ENCODE data around the gene CCDC24. TPM values are rescaled to one million over a fixed set of nuclear protein-coding genes. Genes with fewer than 3 reads are reported as not detected.

The CCDC24 gene
- total and polyA plus RNA-seq, 5 donors from 2014 or later: 0.18 to 1.8 (median 0.74) TPM

GRCh38 chr1:44019466-44019948 is 28.1 kb downstream of the CCDC24 start:
- Histone ChIP-seq H3K27me3 (ENCODE audit: control insufficient read depth, insufficient read depth, low read length) (no peaks in the 10 kb centered on the region), H3K4me3 (ENCODE audit: low read depth, low read length) (no peak overlapping the region), H3K36me3 (ENCODE audit: control insufficient read depth, insufficient read depth, low read length) (no peaks in the 10 kb centered on the region), H3K9me3 (ENCODE audit: control insufficient read depth in 2 of 2, low read length in 2 of 2) (no peaks in the 10 kb centered on the region), H3K27ac (ENCODE audit: insufficient read depth, low read length, poor library complexity, severe bottlenecking) (no peak overlapping the region), H3K4me1 (ENCODE audit: control insufficient read depth, insufficient read depth, low read length, poor library complexity, severe bottlenecking) (no peaks in the 10 kb centered on the region)
- H3K27ac Mint-ChIP-seq: no peak overlapping the region
- peaks cover 5% of the 10 kb centered on the region for H3K27me3 Mint-ChIP-seq
- H3K4me1 Mint-ChIP-seq: no peaks in the 10 kb centered on the region
- no peak for DNase-seq
- ATAC-seq (ENCODE audit: low read depth in 2 of 2): no peak
- H3K4me3 Mint-ChIP-seq: no peak overlapping the region
- H3K9me3 Mint-ChIP-seq: no peaks in the 10 kb centered on the region
- H3K36me3 Mint-ChIP-seq: no peaks in the 10 kb centered on the region

DNA sequence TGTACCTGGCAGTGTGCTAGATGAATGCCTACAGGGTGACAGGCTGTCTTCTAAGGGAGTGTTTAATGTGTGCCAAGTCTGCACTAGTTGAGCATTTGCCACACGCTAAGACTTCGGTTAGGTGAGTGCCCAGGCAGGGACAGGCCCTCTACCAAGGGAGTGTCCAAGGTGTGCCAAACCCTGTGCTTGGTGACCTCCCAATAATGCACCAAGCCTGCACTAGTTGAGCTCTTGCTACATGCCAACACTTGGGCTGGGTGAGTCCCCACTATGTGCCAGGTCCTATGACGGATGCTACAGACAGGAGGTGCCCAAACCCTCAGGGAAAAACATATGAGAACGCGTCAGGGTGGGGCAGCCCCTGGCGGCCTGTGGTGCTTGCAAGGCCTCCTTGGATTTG is 29.1 kb downstream of the CCDC24 start:
- H3K27me3 ChIP-seq (ENCODE audit: control insufficient read depth, insufficient read depth, low read length): no peaks in the 10 kb centered on the region
- Mint-ChIP-seq H3K9me3 (no peaks in the 10 kb centered on the region), H3K4me1 (no peaks in the 10 kb centered on the region), H3K27ac (no peak overlapping the region), H3K36me3 (no peaks in the 10 kb centered on the region), H3K4me3 (no peak overlapping the region), H3K27me3 (no peaks in the 10 kb centered on the region)
- H3K9me3 ChIP-seq (ENCODE audit: control insufficient read depth in 2 of 2, low read length in 2 of 2): no peaks in the 10 kb centered on the region
- H3K4me1 ChIP-seq (ENCODE audit: control insufficient read depth, insufficient read depth, low read length, poor library complexity, severe bottlenecking): no peaks in the 10 kb centered on the region
- no peak overlapping the region for H3K4me3 ChIP-seq (ENCODE audit: low read depth, low read length)
- no peak overlapping the region for H3K27ac ChIP-seq (ENCODE audit: insufficient read depth, low read length, poor library complexity, severe bottlenecking)
- no peaks in the 10 kb centered on the region for H3K36me3 ChIP-seq (ENCODE audit: control insufficient read depth, insufficient read depth, low read length)
- ATAC-seq (ENCODE audit: low read depth in 2 of 2): no peak
- DNase-seq: no peak

GRCh38 chr1:44021156-44021555 is 29.8 kb downstream of the CCDC24 start:
- no peaks in the 10 kb centered on the region for H3K4me1 Mint-ChIP-seq
- H3K36me3 Mint-ChIP-seq: no peaks in the 10 kb centered on the region

GRCh38 chr1:44021581-44022321 is 30.4 kb downstream of the CCDC24 start:
- Mint-ChIP-seq H3K27me3 (no peaks in the 10 kb centered on the region), H3K9me3 (no peaks in the 10 kb centered on the region), H3K4me1 (no peaks in the 10 kb centered on the region), H3K36me3 (no peaks in the 10 kb centered on the region), H3K4me3 (peak overlapping the region in 1 of 4 donors; percentile 39), H3K27ac (peak overlapping the region in 1 of 3 donors; percentile 47)
- Histone ChIP-seq H3K27ac (ENCODE audit: insufficient read depth, low read length, poor library complexity, severe bottlenecking) (no peak overlapping the region), H3K9me3 (ENCODE audit: control insufficient read depth in 2 of 2, low read length in 2 of 2) (no peaks in the 10 kb centered on the region), H3K4me3 (ENCODE audit: low read depth, low read length) (no peak overlapping the region), H3K36me3 (ENCODE audit: control insufficient read depth, insufficient read depth, low read length) (no peaks in the 10 kb centered on the region), H3K27me3 (ENCODE audit: control insufficient read depth, insufficient read depth, low read length) (no peaks in the 10 kb centered on the region), H3K4me1 (ENCODE audit: control insufficient read depth, insufficient read depth, low read length, poor library complexity, severe bottlenecking) (no peaks in the 10 kb centered on the region)
- ATAC-seq (ENCODE audit: low read depth in 2 of 2) (no peak), DNase-seq (no peak)

More at GRCh38 chr1:44021156-44021555, 29.8 kb downstream of the CCDC24 start:
- ATAC-seq (ENCODE audit: low read depth in 2 of 2): no peak
- Histone ChIP-seq H3K4me3 (ENCODE audit: low read depth, low read length) (no peak overlapping the region), H3K4me1 (ENCODE audit: control insufficient read depth, insufficient read depth, low read length, poor library complexity, severe bottlenecking) (no peaks in the 10 kb centered on the region), H3K36me3 (ENCODE audit: control insufficient read depth, insufficient read depth, low read length) (no peaks in the 10 kb centered on the region), H3K27ac (ENCODE audit: insufficient read depth, low read length, poor library complexity, severe bottlenecking) (no peak overlapping the region), H3K27me3 (ENCODE audit: control insufficient read depth, insufficient read depth, low read length) (no peaks in the 10 kb centered on the region), H3K9me3 (ENCODE audit: control insufficient read depth in 2 of 2, low read length in 2 of 2) (no peaks in the 10 kb centered on the region)
- no peak overlapping the region for H3K4me3 Mint-ChIP-seq
- H3K27me3 Mint-ChIP-seq: no peaks in the 10 kb centered on the region
- H3K27ac Mint-ChIP-seq: peak overlapping the region in 1 of 3 donors; percentile 47
- H3K9me3 Mint-ChIP-seq: no peaks in the 10 kb centered on the region
- DNase-seq: no peak

DNA sequence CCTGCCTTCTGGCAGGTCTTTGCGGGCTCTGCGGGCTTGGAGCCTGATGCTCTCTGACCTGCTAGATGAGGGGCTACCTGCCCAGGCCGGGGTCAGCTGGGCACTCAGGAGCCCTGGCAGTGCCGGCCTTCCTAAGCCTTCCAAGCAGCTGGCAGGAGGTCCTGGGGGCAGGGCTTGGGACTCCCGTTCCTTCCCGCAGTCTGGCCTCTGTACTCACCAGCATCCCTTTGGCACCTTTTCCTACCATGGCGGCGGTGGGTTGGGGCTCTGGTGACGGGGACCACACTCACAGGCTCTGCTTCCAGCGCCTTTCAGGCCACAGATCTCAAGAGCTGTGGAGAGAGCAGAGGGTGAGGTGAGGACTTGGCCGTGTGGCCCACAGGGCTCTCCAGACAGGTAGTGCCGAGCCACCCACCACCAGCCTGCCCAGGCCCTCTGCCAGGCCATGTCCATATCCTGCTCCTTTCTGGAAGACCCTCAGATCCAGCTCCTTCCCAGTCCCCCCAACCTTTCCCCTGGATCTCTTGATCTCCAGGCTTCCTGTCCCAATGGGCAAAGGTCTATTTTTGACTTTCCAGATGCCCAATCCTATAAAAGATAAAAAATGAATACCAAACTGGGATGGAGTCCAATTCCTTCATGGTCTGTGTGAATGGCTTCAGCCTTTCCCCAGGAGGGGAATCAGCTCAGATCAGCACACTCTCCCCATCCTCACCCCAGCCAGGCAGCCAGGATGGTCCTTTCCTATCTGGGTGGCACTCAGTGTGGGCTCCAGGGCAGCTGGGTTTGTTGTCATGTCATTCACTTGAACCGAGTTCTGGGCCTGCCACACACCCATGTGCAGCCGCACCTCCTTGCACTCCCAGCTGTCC is 32.9 kb downstream of the CCDC24 start:
- H3K27me3 Mint-ChIP-seq: no peaks in the 10 kb centered on the region

GRCh38 chr1:44024903-44025525 is 33.6 kb downstream of the CCDC24 start:
- Histone ChIP-seq H3K36me3 (ENCODE audit: control insufficient read depth, insufficient read depth, low read length) (no peaks in the 10 kb centered on the region), H3K4me3 (ENCODE audit: low read depth, low read length) (no peak overlapping the region), H3K9me3 (ENCODE audit: control insufficient read depth in 2 of 2, low read length in 2 of 2) (no peaks in the 10 kb centered on the region), H3K27me3 (ENCODE audit: control insufficient read depth, insufficient read depth, low read length) (no peaks in the 10 kb centered on the region), H3K27ac (ENCODE audit: insufficient read depth, low read length, poor library complexity, severe bottlenecking) (no peak overlapping the region), H3K4me1 (ENCODE audit: control insufficient read depth, insufficient read depth, low read length, poor library complexity, severe bottlenecking) (peaks cover 11% of the 10 kb centered on the region)
- Mint-ChIP-seq H3K4me1 (peaks cover 0 to 18% (median 4%) of the 10 kb centered on the region in 4 donors), H3K27me3 (peaks cover 5% of the 10 kb centered on the region), H3K27ac (no peak overlapping the region), H3K9me3 (no peaks in the 10 kb centered on the region), H3K4me3 (peak overlapping the region in 1 of 4 donors; percentile 61), H3K36me3 (no peaks in the 10 kb centered on the region)
- ATAC-seq (ENCODE audit: low read depth in 2 of 2): no peak
- no peak for DNase-seq

More for the DNA sequence above, 32.9 kb downstream of the CCDC24 start:
- H3K9me3 Mint-ChIP-seq: no peaks in the 10 kb centered on the region
- no peaks in the 10 kb centered on the region for H3K36me3 Mint-ChIP-seq
- Histone ChIP-seq H3K27ac (ENCODE audit: insufficient read depth, low read length, poor library complexity, severe bottlenecking) (no peak overlapping the region), H3K4me1 (ENCODE audit: control insufficient read depth, insufficient read depth, low read length, poor library complexity, severe bottlenecking) (peaks cover 4% of the 10 kb centered on the region), H3K36me3 (ENCODE audit: control insufficient read depth, insufficient read depth, low read length) (no peaks in the 10 kb centered on the region), H3K9me3 (ENCODE audit: control insufficient read depth in 2 of 2, low read length in 2 of 2) (no peaks in the 10 kb centered on the region), H3K27me3 (ENCODE audit: control insufficient read depth, insufficient read depth, low read length) (no peaks in the 10 kb centered on the region), H3K4me3 (ENCODE audit: low read depth, low read length) (no peak overlapping the region)
- no peak for ATAC-seq (ENCODE audit: low read depth in 2 of 2)
- H3K27ac Mint-ChIP-seq: no peak overlapping the region
- H3K4me3 Mint-ChIP-seq: peak overlapping the region in 1 of 4 donors; percentile 61
- peaks cover 0 to 12% (median 2%) of the 10 kb centered on the region in 4 donors for H3K4me1 Mint-ChIP-seq
- DNase-seq: no peak

DNA sequence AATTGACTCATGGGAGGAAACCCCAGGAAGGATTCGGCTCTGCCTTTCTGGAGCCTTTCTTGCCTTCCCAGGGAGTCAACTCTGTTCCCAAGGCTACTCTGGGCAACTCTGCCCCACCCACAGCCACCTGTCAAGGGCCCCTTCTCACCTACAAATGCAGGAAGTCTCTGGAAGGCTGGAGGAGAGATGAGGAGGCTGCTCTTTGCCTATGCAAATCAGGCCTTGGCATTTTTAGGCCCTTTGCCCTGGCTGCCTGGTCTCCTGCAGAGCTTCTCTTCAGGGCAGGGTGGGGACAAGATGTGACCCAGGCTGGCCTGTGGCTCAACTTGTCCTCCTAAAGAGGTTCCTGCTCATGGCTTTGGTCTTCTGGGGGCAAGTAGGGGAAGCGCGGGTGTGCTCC is 34.4 kb downstream of the CCDC24 start:
- Mint-ChIP-seq H3K4me3 (no peak overlapping the region), H3K27ac (no peak overlapping the region), H3K27me3 (peaks cover 5% of the 10 kb centered on the region), H3K36me3 (no peaks in the 10 kb centered on the region), H3K4me1 (peaks cover 0 to 18% (median 4%) of the 10 kb centered on the region in 4 donors), H3K9me3 (no peaks in the 10 kb centered on the region)
- H3K4me1 ChIP-seq (ENCODE audit: control insufficient read depth, insufficient read depth, low read length, poor library complexity, severe bottlenecking): peaks cover 11% of the 10 kb centered on the region
- ATAC-seq (ENCODE audit: low read depth in 2 of 2): no peak
- no peak for DNase-seq
- no peak overlapping the region for H3K27ac ChIP-seq (ENCODE audit: insufficient read depth, low read length, poor library complexity, severe bottlenecking)
- H3K4me3 ChIP-seq (ENCODE audit: low read depth, low read length): no peak overlapping the region
- H3K27me3 ChIP-seq (ENCODE audit: control insufficient read depth, insufficient read depth, low read length): no peaks in the 10 kb centered on the region
- H3K36me3 ChIP-seq (ENCODE audit: control insufficient read depth, insufficient read depth, low read length): no peaks in the 10 kb centered on the region
- no peaks in the 10 kb centered on the region for H3K9me3 ChIP-seq (ENCODE audit: control insufficient read depth in 2 of 2, low read length in 2 of 2)
